Gastrocnemius medialis (tissue), 4 donors: ENCODE measurements around the gene CDR2.

Experiments used
- POLR2A ChIP-seq, 2 donors: fragments of 450-650 bp; IDR thresholded peaks; one replicate each; pipeline ENCODE4 v1.6.1; 2017; ENCODE audit warnings: antibody characterized with exemption in 2 of 2, mild to moderate bottlenecking in 2 of 2, moderate library complexity in 2 of 2
- TF ChIP-seq, protein P1 (sequence below), 5 experiments: fragments of 450-650 bp in 3 of 5; fragments of 200-600 bp in 2 of 5; sonication (generic) in 2 of 5; IDR thresholded peaks in 4 of 5; conservative IDR thresholded peaks in 1 of 5; 1 replicate in 4 of 5; 2 replicates in 1 of 5; pipeline ENCODE4 v1.5.1; 2016 to 2019; ENCODE audit warnings: antibody characterized with exemption in 5 of 5, mild to moderate bottlenecking in 3 of 5, moderate library complexity in 3 of 5

DNA sequence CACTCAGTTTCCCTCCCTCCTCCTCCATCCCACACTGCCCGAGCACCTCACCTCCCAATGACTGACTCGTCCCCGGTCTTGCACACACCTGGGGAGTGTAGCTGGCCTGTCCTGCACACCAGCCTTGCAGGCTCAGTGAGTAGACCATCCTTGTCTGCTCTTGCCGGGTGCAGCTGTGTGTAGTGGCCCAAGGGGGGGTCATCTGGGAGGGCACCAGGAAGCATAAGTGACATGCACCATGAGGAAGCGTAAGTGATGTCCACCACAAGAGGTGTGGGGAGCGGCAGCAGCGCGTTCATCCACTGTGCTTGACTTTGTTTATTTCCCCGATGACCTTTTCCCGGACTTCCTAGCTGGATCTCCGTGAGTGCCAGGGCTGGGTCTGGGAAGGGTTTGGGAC, 45.5 kb upstream of the CDR2 start:
- TF ChIP-seq, protein P1, sequence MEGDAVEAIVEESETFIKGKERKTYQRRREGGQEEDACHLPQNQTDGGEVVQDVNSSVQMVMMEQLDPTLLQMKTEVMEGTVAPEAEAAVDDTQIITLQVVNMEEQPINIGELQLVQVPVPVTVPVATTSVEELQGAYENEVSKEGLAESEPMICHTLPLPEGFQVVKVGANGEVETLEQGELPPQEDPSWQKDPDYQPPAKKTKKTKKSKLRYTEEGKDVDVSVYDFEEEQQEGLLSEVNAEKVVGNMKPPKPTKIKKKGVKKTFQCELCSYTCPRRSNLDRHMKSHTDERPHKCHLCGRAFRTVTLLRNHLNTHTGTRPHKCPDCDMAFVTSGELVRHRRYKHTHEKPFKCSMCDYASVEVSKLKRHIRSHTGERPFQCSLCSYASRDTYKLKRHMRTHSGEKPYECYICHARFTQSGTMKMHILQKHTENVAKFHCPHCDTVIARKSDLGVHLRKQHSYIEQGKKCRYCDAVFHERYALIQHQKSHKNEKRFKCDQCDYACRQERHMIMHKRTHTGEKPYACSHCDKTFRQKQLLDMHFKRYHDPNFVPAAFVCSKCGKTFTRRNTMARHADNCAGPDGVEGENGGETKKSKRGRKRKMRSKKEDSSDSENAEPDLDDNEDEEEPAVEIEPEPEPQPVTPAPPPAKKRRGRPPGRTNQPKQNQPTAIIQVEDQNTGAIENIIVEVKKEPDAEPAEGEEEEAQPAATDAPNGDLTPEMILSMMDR (IDR thresholded peaks at IDR 0.05 in 4 of 5, conservative IDR thresholded peaks at IDR 0.05 in 1 of 5) = no peak
- TF ChIP-seq POLR2A (IDR thresholded peaks at IDR 0.05) = no peak
